IgD-negative memory B cell (primary cell): ENCODE measurements around the gene ZNF786. TPM values are rescaled to one million over a fixed set of nuclear protein-coding genes. Genes with fewer than 3 reads are reported as not detected.
"Not testable (repeated sequence)": the region's sequence is repeated elsewhere in the genome, so short reads cannot be mapped to it uniquely, and the experiment has no call there.

Experiments
- H3K27ac Mint-ChIP-seq, 3 donors: one replicate each; pipeline ENCODE4 v1.8.0; 2020 to 2022; ENCODE audit warnings: mild to moderate bottlenecking in 3 of 3, mixed read lengths in 3 of 3, moderate library complexity in 1 of 3
- H3K27me3 Mint-ChIP-seq: one replicate; pipeline ENCODE4 v1.8.0; 2021; ENCODE audit warnings: mixed read lengths
- H3K36me3 Mint-ChIP-seq: one replicate; pipeline ENCODE4 v1.8.0; 2020; ENCODE audit warnings: mild to moderate bottlenecking, mixed read lengths
- H3K4me1 Mint-ChIP-seq, 3 donors: one replicate each; pipeline ENCODE4 v1.8.0; 2020 to 2022; ENCODE audit warnings: mixed read lengths in 3 of 3, mild to moderate bottlenecking in 1 of 3
- H3K4me3 Mint-ChIP-seq, 4 donors: one replicate each; pipeline ENCODE4 v1.8.0; 2020 to 2022; ENCODE audit warnings: mild to moderate bottlenecking in 4 of 4, mixed read lengths in 4 of 4, moderate library complexity in 3 of 4
- H3K9me3 Mint-ChIP-seq, 3 donors: one replicate each; pipeline ENCODE4 v1.8.0; 2020 to 2021; ENCODE audit warnings: mixed read lengths in 3 of 3, mild to moderate bottlenecking in 1 of 3
- polyA plus RNA-seq: library from polyadenylated mRNA; unstranded; fragments of 300-500 nt; fragmentation: Illumina TruSeq; gene quantifications from one replicate; pipeline ENCODE4 v1.2.3, GENCODE V29; 2021

The ZNF786 gene
- polyA plus RNA-seq, 1 donor from 2014 or later, result 12.8 TPM

GRCh38 chr7:149070372-149071125 lies 20.0 kb downstream of the ZNF786 start:
- no peaks in the 10 kb centered on the region for H3K27me3 Mint-ChIP-seq
- no peak overlapping the region for H3K27ac Mint-ChIP-seq
- H3K36me3 Mint-ChIP-seq, result peaks cover 4% of the 10 kb centered on the region
- H3K9me3 Mint-ChIP-seq, result no peaks in the 10 kb centered on the region
- no peak overlapping the region for H3K4me3 Mint-ChIP-seq
- H3K4me1 Mint-ChIP-seq, result peaks cover 2 to 8% (median 6%) of the 10 kb centered on the region in 3 donors

GRCh38 chr7:149067869-149068268 lies 22.6 kb downstream of the ZNF786 start:
- Mint-ChIP-seq H3K9me3 (no peaks in the 10 kb centered on the region), H3K36me3 (peaks cover 2% of the 10 kb centered on the region), H3K27ac (peak overlapping the region in 1 of 3 donors; percentile 20), H3K4me1 (peaks cover 3 to 11% (median 8%) of the 10 kb centered on the region in 3 donors), H3K4me3 (peak overlapping the region in 2 of 4 donors; percentile 6 to 79), H3K27me3 (no peaks in the 10 kb centered on the region)

- Mint-ChIP-seq H3K9me3 (no peaks in the 10 kb centered on the region), H3K36me3 (no peaks in the 10 kb centered on the region), H3K27ac (peak overlapping the region in 1 of 3 donors; percentile 11)
Measured at GRCh38 chr7:149063476-149063875, 27.0 kb downstream of the ZNF786 start.

GRCh38 chr7:149062217-149062899 lies 28.2 kb downstream of the ZNF786 start:
- H3K4me3 Mint-ChIP-seq, result peak overlapping the region in 1 of 4 donors; percentile 69
- peak overlapping the region in 2 of 3 donors; percentile 5 to 73 for H3K27ac Mint-ChIP-seq
- H3K36me3 Mint-ChIP-seq, H3K27me3 Mint-ChIP-seq, H3K4me1 Mint-ChIP-seq, H3K9me3 Mint-ChIP-seq: not testable (repeated sequence)

More at GRCh38 chr7:149063476-149063875, 27.0 kb downstream of the ZNF786 start:
- peak overlapping the region in 1 of 4 donors; percentile 69 for H3K4me3 Mint-ChIP-seq
- H3K4me1 Mint-ChIP-seq, result peaks cover 3 to 11% (median 7%) of the 10 kb centered on the region in 3 donors
- no peaks in the 10 kb centered on the region for H3K27me3 Mint-ChIP-seq

- H3K4me1 Mint-ChIP-seq, result peaks cover 0 to 5% (median 1%) of the 10 kb centered on the region in 3 donors
- no peaks in the 10 kb centered on the region for H3K27me3 Mint-ChIP-seq
- H3K4me3 Mint-ChIP-seq, result no peak overlapping the region
- no peak overlapping the region for H3K27ac Mint-ChIP-seq
- H3K9me3 Mint-ChIP-seq, result no peaks in the 10 kb centered on the region
- H3K36me3 Mint-ChIP-seq, result no peaks in the 10 kb centered on the region
Measured at GRCh38 chr7:149060156-149060555, 30.4 kb downstream of the ZNF786 start.

GRCh38 chr7:149053885-149054284 lies 36.6 kb downstream of the ZNF786 start:
- Mint-ChIP-seq H3K27ac (no peak overlapping the region), H3K4me1 (no peaks in the 10 kb centered on the region), H3K4me3 (no peak overlapping the region), H3K27me3 (peaks cover 4% of the 10 kb centered on the region), H3K9me3 (no peaks in the 10 kb centered on the region), H3K36me3 (no peaks in the 10 kb centered on the region)

- Mint-ChIP-seq H3K27me3 (peaks cover 7% of the 10 kb centered on the region), H3K4me1 (no peaks in the 10 kb centered on the region)
Measured at GRCh38 chr7:149053384-149053783, 37.1 kb downstream of the ZNF786 start.

GRCh38 chr7:149050941-149051340 lies 39.6 kb downstream of the ZNF786 start:
- no peaks in the 10 kb centered on the region for H3K9me3 Mint-ChIP-seq
- peaks cover 9% of the 10 kb centered on the region for H3K27me3 Mint-ChIP-seq
- no peak overlapping the region for H3K4me3 Mint-ChIP-seq
- no peaks in the 10 kb centered on the region for H3K4me1 Mint-ChIP-seq
- H3K36me3 Mint-ChIP-seq, result no peaks in the 10 kb centered on the region
- H3K27ac Mint-ChIP-seq, result no peak overlapping the region

More at GRCh38 chr7:149053384-149053783, 37.1 kb downstream of the ZNF786 start:
- H3K4me3 Mint-ChIP-seq, result no peak overlapping the region
- no peak overlapping the region for H3K27ac Mint-ChIP-seq
- H3K9me3 Mint-ChIP-seq, result no peaks in the 10 kb centered on the region
- no peaks in the 10 kb centered on the region for H3K36me3 Mint-ChIP-seq

- Mint-ChIP-seq H3K9me3 (no peaks in the 10 kb centered on the region), H3K4me1 (no peaks in the 10 kb centered on the region), H3K27me3 (peaks cover 9% of the 10 kb centered on the region), H3K4me3 (no peak overlapping the region), H3K27ac (no peak overlapping the region), H3K36me3 (no peaks in the 10 kb centered on the region)
Measured at GRCh38 chr7:149048805-149049204, 41.7 kb downstream of the ZNF786 start.

- Mint-ChIP-seq H3K36me3 (peaks cover 1% of the 10 kb centered on the region), H3K4me1 (no peaks in the 10 kb centered on the region), H3K4me3 (no peak overlapping the region), H3K9me3 (no peaks in the 10 kb centered on the region), H3K27ac (no peak overlapping the region), H3K27me3 (peaks cover 9% of the 10 kb centered on the region)
Measured at GRCh38 chr7:149046416-149046815, 44.1 kb downstream of the ZNF786 start.

- Mint-ChIP-seq H3K9me3 (no peaks in the 10 kb centered on the region), H3K27ac (no peak overlapping the region), H3K4me3 (no peak overlapping the region)
Measured at GRCh38 chr7:149043936-149044335, 46.6 kb downstream of the ZNF786 start.

GRCh38 chr7:149041350-149041749 lies 49.2 kb downstream of the ZNF786 start:
- no peak overlapping the region for H3K27ac Mint-ChIP-seq
- H3K4me1 Mint-ChIP-seq, result no peaks in the 10 kb centered on the region
- H3K36me3 Mint-ChIP-seq, result peaks cover 1% of the 10 kb centered on the region
- H3K27me3 Mint-ChIP-seq, result peaks cover 2% of the 10 kb centered on the region
- H3K4me3 Mint-ChIP-seq, result no peak overlapping the region
- H3K9me3 Mint-ChIP-seq, result peaks cover 0 to 6% (median 5%) of the 10 kb centered on the region in 3 donors

More at GRCh38 chr7:149043936-149044335, 46.6 kb downstream of the ZNF786 start:
- H3K36me3 Mint-ChIP-seq, result peaks cover 1% of the 10 kb centered on the region
- H3K4me1 Mint-ChIP-seq, result no peaks in the 10 kb centered on the region
- peaks cover 6% of the 10 kb centered on the region for H3K27me3 Mint-ChIP-seq

- not testable (repeated sequence) for H3K27ac Mint-ChIP-seq, H3K9me3 Mint-ChIP-seq, H3K27me3 Mint-ChIP-seq, H3K36me3 Mint-ChIP-seq, H3K4me3 Mint-ChIP-seq, H3K4me1 Mint-ChIP-seq
Measured at GRCh38 chr7:149038641-149039040, 51.9 kb downstream of the ZNF786 start.

GRCh38 chr7:149036676-149037075 lies 53.8 kb downstream of the ZNF786 start:
- no peaks in the 10 kb centered on the region for H3K4me1 Mint-ChIP-seq
- no peak overlapping the region for H3K4me3 Mint-ChIP-seq
- peaks cover 0 to 6% (median 5%) of the 10 kb centered on the region in 3 donors for H3K9me3 Mint-ChIP-seq
- H3K27me3 Mint-ChIP-seq, result peaks cover 3% of the 10 kb centered on the region
- no peaks in the 10 kb centered on the region for H3K36me3 Mint-ChIP-seq
- H3K27ac Mint-ChIP-seq, result no peak overlapping the region

- peaks cover 1% of the 10 kb centered on the region for H3K27me3 Mint-ChIP-seq
- H3K4me1 Mint-ChIP-seq, result peaks cover 10 to 24% (median 17%) of the 10 kb centered on the region in 3 donors
- H3K36me3 Mint-ChIP-seq, result no peaks in the 10 kb centered on the region
- no peak overlapping the region for H3K27ac Mint-ChIP-seq
- no peaks in the 10 kb centered on the region for H3K9me3 Mint-ChIP-seq
- peak overlapping the region in 1 of 4 donors; percentile 24 for H3K4me3 Mint-ChIP-seq
Measured at GRCh38 chr7:149031353-149031910, 59.1 kb downstream of the ZNF786 start.
